GM23338 (cell line): ENCODE results near the gene STRN3. TPM values are rescaled to one million over a fixed set of nuclear protein-coding genes. Genes with fewer than 3 reads are reported as not detected.

ENCODE experiments used
- ATAC-seq: fragments of 200-7000 bp; cut with Tn5 transposase; 3 replicates; pipeline ENCODE4 v1.9.1; 2020
- DNase-seq: peaks from one replicate; pipeline ENCODE4 v3.0.0-alpha.2; 2015; ENCODE audit warnings: low spot score
- H2AFZ ChIP-seq: fragments of 200-600 bp; sonication (generic); 2 replicates; pipeline ENCODE4 v1.8.0; 2016; ENCODE audit warnings: antibody characterized with exemption, mild to moderate bottlenecking, moderate library complexity
- H3F3A ChIP-seq: fragments of 200-600 bp; sonication (generic); replicated peaks from 2 replicates; pipeline ENCODE4 v1.8.0; 2017; ENCODE audit warnings: antibody characterized with exemption, mixed run types, low read depth
- H3K27ac ChIP-seq: fragments of 200-600 bp; sonication (generic); 2 replicates; pipeline ENCODE4 v1.6.1; 2016; ENCODE audit warnings: low read depth
- H3K27me3 ChIP-seq: fragments of 200-600 bp; sonication (generic); 2 replicates; pipeline ENCODE4 v1.8.0; 2016; ENCODE audit warnings: mild to moderate bottlenecking, mixed run types, moderate library complexity; ENCODE audit not compliant: insufficient read depth
- H3K36me3 ChIP-seq: fragments of 200-600 bp; sonication (generic); 2 replicates; pipeline ENCODE4 v1.8.0; 2016; ENCODE audit warnings: mild to moderate bottlenecking; ENCODE audit not compliant: insufficient read depth
- H3K4me1 ChIP-seq: fragments of 200-600 bp; sonication (generic); 2 replicates; pipeline ENCODE4 v1.8.0; 2016; ENCODE audit warnings: mild to moderate bottlenecking, moderate library complexity; ENCODE audit not compliant: insufficient read depth
- H3K4me2 ChIP-seq: fragments of 200-600 bp; sonication (generic); 2 replicates; pipeline ENCODE4 v1.7.1; 2017; ENCODE audit warnings: mixed run types
- H3K4me3 ChIP-seq: fragments of 200-600 bp; sonication (generic); 2 replicates; pipeline ENCODE4 v1.6.1; 2016; ENCODE audit warnings: mixed run types
- H3K79me2 ChIP-seq: fragments of 200-600 bp; sonication (generic); replicated peaks from 2 replicates; pipeline ENCODE4 v1.8.0; 2017; ENCODE audit warnings: mild to moderate bottlenecking; ENCODE audit not compliant: insufficient read depth
- H3K9me2 ChIP-seq: fragments of 200-600 bp; sonication (generic); 2 replicates; pipeline ENCODE4 v1.8.0; 2017; ENCODE audit not compliant: insufficient read depth
- H4K20me1 ChIP-seq: fragments of 200-600 bp; sonication (generic); replicated peaks from 2 replicates; pipeline ENCODE4 v1.8.0; 2017; ENCODE audit warnings: mild to moderate bottlenecking; ENCODE audit not compliant: insufficient read depth
- H3K27ac Mint-ChIP-seq: 2 replicates; pipeline ENCODE4 v1.8.0; 2020; ENCODE audit warnings: inconsistent platforms, mild to moderate bottlenecking, moderate library complexity, mixed read lengths
- H3K27me3 Mint-ChIP-seq: 3 replicates; pipeline ENCODE4 v1.8.0; 2022; ENCODE audit warnings: low read depth, mild to moderate bottlenecking, moderate library complexity, mixed read lengths, inconsistent platforms; ENCODE audit not compliant: insufficient read depth, poor library complexity
- H3K36me3 Mint-ChIP-seq: 3 replicates; pipeline ENCODE4 v1.8.0; 2021; ENCODE audit warnings: low read depth, mild to moderate bottlenecking, inconsistent platforms, moderate library complexity, mixed read lengths
- H3K4me1 Mint-ChIP-seq: 3 replicates; pipeline ENCODE4 v1.8.0; 2020; ENCODE audit warnings: mild to moderate bottlenecking, inconsistent platforms, mixed read lengths
- H3K4me3 Mint-ChIP-seq: 3 replicates; pipeline ENCODE4 v1.8.0; 2021; ENCODE audit warnings: moderate library complexity, mild to moderate bottlenecking, inconsistent platforms, mixed read lengths
- H3K9me3 Mint-ChIP-seq: 3 replicates; pipeline ENCODE4 v1.8.0; 2020; ENCODE audit warnings: moderate library complexity, mild to moderate bottlenecking, inconsistent platforms, mixed read lengths
- CREB1 ChIP-seq: fragments of 250-450 bp; sonication (Bioruptor Pico); IDR thresholded peaks from 2 replicates; pipeline ENCODE4 v1.5.0; 2020; ENCODE audit warnings: low read depth, mild to moderate bottlenecking, moderate library complexity
- EZH2 ChIP-seq: fragments of 200-600 bp; sonication (generic); IDR thresholded peaks from one replicate; pipeline ENCODE4 v1.8.0; 2017; ENCODE audit warnings: antibody characterized with exemption, mild to moderate bottlenecking, low read depth; ENCODE audit not compliant: unreplicated experiment
- EZH2phosphoT487 ChIP-seq: fragments of 200-600 bp; sonication (generic); IDR thresholded peaks from one replicate; pipeline ENCODE4 v1.8.1; 2018; ENCODE audit warnings: antibody characterized with exemption; ENCODE audit not compliant: unreplicated experiment
- JUNB ChIP-seq: IDR thresholded peaks from one replicate; pipeline ENCODE4 v1.6.1; 2016; ENCODE audit warnings: antibody characterized with exemption; ENCODE audit not compliant: unreplicated experiment
- POLR2AphosphoS5 ChIP-seq: IDR thresholded peaks from 2 replicates; pipeline ENCODE4 v1.6.1; 2016; ENCODE audit warnings: antibody characterized with exemption, low read depth
- STAT1 ChIP-seq: IDR thresholded peaks from one replicate; pipeline ENCODE4 v1.6.1; 2016; ENCODE audit warnings: antibody characterized with exemption; ENCODE audit not compliant: unreplicated experiment
- ZNF114 ChIP-seq: fragments of 250-450 bp; sonication (Bioruptor Pico); IDR thresholded peaks from 2 replicates; pipeline ENCODE4 v1.5.0; 2020; ENCODE audit warnings: mild to moderate bottlenecking, moderate library complexity
- ZNF331 ChIP-seq: fragments of 250-450 bp; sonication (Bioruptor Pico); IDR thresholded peaks from 2 replicates; pipeline ENCODE4 v1.5.0; 2020; ENCODE audit warnings: low read depth, mild to moderate bottlenecking, moderate library complexity
- polyA plus RNA-seq: library from polyadenylated mRNA; unstranded; fragments of >200 nt; fragmentation: Nextera tagmentation; extraction: Ambion mirVana; gene quantifications from 2 replicates; pipeline ENCODE4 v1.2.1, GENCODE V29; 2016
- total RNA-seq: library from RNA; depleted of rRNA; stranded (reverse); fragments of >200 nt; shearing (Covaris generic); gene quantifications from 2 replicates; pipeline ENCODE4 v1.2.3, GENCODE V29; 2014
- TF ChIP-seq, protein P1 (sequence below): IDR thresholded peaks from one replicate; pipeline ENCODE4 v1.6.1; 2018; ENCODE audit warnings: antibody characterized with exemption; ENCODE audit not compliant: unreplicated experiment
- TF ChIP-seq, protein P2 (sequence below): IDR thresholded peaks from 2 replicates; pipeline ENCODE4 v1.6.1; 2016; ENCODE audit warnings: antibody characterized with exemption
- TF ChIP-seq, protein P3 (sequence below): fragments of 250-450 bp; sonication (Bioruptor Pico); IDR thresholded peaks from 2 replicates; pipeline ENCODE4 v1.5.0; 2020; ENCODE audit warnings: mild to moderate bottlenecking, moderate library complexity
- TF ChIP-seq, protein P4 (sequence below), 2 experiments: fragments of 200-600 bp in 1 of 2; sonication (generic) in 1 of 2; conservative IDR thresholded peaks; 2 replicates each; pipeline versions ENCODE4 v1.5.1 to v1.6.1; 2016 to 2017; ENCODE audit warnings: antibody characterized with exemption in 2 of 2, low read depth in 2 of 2, mild to moderate bottlenecking in 2 of 2, moderate library complexity in 1 of 2

STRN3 gene
- total and polyA plus RNA-seq, 2 experiments from 2014 or later: 35.0 to 40.6 TPM

DNA sequence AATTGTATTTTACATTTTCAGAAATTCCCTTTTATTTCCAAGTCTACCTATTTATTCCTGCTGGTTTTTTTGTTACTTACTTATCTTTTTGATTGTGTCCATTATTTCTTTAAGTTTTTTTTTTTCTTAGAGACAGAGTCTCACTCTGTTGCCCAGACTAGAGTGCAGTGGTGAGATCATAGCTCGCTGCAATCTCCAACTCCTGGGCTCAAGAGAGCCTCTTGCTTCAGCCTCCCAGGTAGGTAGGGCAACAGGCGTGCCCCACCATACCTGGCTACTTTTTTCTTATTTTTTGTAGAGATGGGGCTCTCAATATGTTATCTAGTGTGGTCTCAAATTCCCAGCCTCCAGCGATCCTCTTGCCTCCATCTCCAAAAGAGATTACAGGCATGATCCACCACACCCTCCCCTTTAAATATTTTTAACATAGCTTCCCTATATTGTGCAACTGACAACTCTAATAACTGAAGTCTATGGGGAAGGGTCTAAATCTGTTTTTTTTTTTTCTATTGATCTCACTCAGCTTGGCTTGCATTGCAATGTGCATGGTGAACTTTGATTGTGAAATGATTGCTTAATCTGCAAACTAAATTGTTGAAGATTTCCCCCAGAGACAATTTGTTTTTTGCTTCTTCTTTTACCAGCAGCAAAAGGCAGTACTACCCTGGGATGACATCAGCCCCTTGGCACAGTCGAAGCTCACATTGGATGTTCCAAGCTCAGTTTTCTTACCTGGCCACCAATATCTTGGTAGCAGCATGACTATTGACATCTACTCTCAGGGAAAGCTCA is 177.5 kb downstream of the STRN3 start:
- no peak overlapping the region for H3K27ac Mint-ChIP-seq
- Histone ChIP-seq H3K79me2 (no peaks in the 10 kb centered on the region), H3K27ac (no peak overlapping the region), H3K27me3 (no peaks in the 10 kb centered on the region), H4K20me1 (no peaks in the 10 kb centered on the region), H2AFZ (no peak overlapping the region), H3K4me3 (no peak overlapping the region), H3K9me2 (peaks cover 7% of the 10 kb centered on the region; the same call in 1 of the 2 replicates), H3K4me1 (no peaks in the 10 kb centered on the region), H3K4me2 (no peak overlapping the region), H3K36me3 (no peaks in the 10 kb centered on the region), H3F3A (no peaks in the 10 kb centered on the region)
- H3K36me3 Mint-ChIP-seq: no peaks in the 10 kb centered on the region
- H3K4me1 Mint-ChIP-seq: no peaks in the 10 kb centered on the region
- no peak for DNase-seq
- H3K27me3 Mint-ChIP-seq: peaks cover 3% of the 10 kb centered on the region
- no peak for TF ChIP-seq EZH2phosphoT487
- no peak for TF ChIP-seq CREB1 (CRISPR knock-in tag)
- TF ChIP-seq POLR2AphosphoS5: no peak
- no peak for TF ChIP-seq ZNF331 (CRISPR knock-in tag)
- TF ChIP-seq, protein P1, sequence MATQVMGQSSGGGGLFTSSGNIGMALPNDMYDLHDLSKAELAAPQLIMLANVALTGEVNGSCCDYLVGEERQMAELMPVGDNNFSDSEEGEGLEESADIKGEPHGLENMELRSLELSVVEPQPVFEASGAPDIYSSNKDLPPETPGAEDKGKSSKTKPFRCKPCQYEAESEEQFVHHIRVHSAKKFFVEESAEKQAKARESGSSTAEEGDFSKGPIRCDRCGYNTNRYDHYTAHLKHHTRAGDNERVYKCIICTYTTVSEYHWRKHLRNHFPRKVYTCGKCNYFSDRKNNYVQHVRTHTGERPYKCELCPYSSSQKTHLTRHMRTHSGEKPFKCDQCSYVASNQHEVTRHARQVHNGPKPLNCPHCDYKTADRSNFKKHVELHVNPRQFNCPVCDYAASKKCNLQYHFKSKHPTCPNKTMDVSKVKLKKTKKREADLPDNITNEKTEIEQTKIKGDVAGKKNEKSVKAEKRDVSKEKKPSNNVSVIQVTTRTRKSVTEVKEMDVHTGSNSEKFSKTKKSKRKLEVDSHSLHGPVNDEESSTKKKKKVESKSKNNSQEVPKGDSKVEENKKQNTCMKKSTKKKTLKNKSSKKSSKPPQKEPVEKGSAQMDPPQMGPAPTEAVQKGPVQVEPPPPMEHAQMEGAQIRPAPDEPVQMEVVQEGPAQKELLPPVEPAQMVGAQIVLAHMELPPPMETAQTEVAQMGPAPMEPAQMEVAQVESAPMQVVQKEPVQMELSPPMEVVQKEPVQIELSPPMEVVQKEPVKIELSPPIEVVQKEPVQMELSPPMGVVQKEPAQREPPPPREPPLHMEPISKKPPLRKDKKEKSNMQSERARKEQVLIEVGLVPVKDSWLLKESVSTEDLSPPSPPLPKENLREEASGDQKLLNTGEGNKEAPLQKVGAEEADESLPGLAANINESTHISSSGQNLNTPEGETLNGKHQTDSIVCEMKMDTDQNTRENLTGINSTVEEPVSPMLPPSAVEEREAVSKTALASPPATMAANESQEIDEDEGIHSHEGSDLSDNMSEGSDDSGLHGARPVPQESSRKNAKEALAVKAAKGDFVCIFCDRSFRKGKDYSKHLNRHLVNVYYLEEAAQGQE: no peak
- TF ChIP-seq STAT1: no peak
- TF ChIP-seq, protein P2, sequence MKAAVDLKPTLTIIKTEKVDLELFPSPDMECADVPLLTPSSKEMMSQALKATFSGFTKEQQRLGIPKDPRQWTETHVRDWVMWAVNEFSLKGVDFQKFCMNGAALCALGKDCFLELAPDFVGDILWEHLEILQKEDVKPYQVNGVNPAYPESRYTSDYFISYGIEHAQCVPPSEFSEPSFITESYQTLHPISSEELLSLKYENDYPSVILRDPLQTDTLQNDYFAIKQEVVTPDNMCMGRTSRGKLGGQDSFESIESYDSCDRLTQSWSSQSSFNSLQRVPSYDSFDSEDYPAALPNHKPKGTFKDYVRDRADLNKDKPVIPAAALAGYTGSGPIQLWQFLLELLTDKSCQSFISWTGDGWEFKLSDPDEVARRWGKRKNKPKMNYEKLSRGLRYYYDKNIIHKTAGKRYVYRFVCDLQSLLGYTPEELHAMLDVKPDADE: no peak
- no peak for TF ChIP-seq EZH2
- TF ChIP-seq JUNB: no peak
- no peak for TF ChIP-seq ZNF114 (CRISPR knock-in tag)
- TF ChIP-seq, protein P3, sequence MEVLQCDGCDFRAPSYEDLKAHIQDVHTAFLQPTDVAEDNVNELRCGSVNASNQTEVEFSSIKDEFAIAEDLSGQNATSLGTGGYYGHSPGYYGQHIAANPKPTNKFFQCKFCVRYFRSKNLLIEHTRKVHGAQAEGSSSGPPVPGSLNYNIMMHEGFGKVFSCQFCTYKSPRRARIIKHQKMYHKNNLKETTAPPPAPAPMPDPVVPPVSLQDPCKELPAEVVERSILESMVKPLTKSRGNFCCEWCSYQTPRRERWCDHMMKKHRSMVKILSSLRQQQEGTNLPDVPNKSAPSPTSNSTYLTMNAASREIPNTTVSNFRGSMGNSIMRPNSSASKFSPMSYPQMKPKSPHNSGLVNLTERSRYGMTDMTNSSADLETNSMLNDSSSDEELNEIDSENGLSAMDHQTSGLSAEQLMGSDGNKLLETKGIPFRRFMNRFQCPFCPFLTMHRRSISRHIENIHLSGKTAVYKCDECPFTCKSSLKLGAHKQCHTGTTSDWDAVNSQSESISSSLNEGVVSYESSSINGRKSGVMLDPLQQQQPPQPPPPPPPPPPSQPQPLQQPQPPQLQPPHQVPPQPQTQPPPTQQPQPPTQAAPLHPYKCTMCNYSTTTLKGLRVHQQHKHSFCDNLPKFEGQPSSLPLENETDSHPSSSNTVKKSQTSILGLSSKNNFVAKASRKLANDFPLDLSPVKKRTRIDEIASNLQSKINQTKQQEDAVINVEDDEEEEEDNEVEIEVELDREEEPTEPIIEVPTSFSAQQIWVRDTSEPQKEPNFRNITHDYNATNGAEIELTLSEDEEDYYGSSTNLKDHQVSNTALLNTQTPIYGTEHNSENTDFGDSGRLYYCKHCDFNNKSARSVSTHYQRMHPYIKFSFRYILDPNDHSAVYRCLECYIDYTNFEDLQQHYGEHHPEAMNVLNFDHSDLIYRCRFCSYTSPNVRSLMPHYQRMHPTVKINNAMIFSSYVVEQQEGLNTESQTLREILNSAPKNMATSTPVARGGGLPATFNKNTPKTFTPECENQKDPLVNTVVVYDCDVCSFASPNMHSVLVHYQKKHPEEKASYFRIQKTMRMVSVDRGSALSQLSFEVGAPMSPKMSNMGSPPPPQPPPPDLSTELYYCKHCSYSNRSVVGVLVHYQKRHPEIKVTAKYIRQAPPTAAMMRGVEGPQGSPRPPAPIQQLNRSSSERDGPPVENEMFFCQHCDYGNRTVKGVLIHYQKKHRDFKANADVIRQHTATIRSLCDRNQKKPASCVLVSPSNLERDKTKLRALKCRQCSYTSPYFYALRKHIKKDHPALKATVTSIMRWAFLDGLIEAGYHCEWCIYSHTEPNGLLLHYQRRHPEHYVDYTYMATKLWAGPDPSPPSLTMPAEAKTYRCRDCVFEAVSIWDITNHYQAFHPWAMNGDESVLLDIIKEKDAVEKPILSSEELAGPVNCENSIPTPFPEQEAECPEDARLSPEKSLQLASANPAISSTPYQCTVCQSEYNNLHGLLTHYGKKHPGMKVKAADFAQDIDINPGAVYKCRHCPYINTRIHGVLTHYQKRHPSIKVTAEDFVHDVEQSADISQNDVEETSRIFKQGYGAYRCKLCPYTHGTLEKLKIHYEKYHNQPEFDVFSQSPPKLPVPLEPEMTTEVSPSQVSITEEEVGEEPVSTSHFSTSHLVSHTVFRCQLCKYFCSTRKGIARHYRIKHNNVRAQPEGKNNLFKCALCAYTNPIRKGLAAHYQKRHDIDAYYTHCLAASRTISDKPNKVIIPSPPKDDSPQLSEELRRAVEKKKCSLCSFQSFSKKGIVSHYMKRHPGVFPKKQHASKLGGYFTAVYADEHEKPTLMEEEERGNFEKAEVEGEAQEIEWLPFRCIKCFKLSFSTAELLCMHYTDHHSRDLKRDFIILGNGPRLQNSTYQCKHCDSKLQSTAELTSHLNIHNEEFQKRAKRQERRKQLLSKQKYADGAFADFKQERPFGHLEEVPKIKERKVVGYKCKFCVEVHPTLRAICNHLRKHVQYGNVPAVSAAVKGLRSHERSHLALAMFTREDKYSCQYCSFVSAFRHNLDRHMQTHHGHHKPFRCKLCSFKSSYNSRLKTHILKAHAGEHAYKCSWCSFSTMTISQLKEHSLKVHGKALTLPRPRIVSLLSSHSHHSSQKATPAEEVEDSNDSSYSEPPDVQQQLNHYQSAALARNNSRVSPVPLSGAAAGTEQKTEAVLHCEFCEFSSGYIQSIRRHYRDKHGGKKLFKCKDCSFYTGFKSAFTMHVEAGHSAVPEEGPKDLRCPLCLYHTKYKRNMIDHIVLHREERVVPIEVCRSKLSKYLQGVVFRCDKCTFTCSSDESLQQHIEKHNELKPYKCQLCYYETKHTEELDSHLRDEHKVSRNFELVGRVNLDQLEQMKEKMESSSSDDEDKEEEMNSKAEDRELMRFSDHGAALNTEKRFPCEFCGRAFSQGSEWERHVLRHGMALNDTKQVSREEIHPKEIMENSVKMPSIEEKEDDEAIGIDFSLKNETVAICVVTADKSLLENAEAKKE (CRISPR knock-in tag): no peak
- TF ChIP-seq, protein P4, sequence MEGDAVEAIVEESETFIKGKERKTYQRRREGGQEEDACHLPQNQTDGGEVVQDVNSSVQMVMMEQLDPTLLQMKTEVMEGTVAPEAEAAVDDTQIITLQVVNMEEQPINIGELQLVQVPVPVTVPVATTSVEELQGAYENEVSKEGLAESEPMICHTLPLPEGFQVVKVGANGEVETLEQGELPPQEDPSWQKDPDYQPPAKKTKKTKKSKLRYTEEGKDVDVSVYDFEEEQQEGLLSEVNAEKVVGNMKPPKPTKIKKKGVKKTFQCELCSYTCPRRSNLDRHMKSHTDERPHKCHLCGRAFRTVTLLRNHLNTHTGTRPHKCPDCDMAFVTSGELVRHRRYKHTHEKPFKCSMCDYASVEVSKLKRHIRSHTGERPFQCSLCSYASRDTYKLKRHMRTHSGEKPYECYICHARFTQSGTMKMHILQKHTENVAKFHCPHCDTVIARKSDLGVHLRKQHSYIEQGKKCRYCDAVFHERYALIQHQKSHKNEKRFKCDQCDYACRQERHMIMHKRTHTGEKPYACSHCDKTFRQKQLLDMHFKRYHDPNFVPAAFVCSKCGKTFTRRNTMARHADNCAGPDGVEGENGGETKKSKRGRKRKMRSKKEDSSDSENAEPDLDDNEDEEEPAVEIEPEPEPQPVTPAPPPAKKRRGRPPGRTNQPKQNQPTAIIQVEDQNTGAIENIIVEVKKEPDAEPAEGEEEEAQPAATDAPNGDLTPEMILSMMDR (conservative IDR thresholded peaks at IDR 0.05; ENCODE audit: low read depth in 2 of 2): no peak
- H3K9me3 Mint-ChIP-seq: no peaks in the 10 kb centered on the region
- no peak for ATAC-seq
- no peak overlapping the region for H3K4me3 Mint-ChIP-seq
